Mucosa of rectum (tissue), 2 donors: Measurements from ENCODE around the gene MIB2.

Source experiments
- H3K27ac ChIP-seq, 2 donors: one replicate each; pipeline ENCODE4 v1.7.0; 2013; ENCODE audit warnings: inconsistent platforms in 2 of 2, low read depth in 2 of 2, low read length in 2 of 2
- H3K27me3 ChIP-seq, 2 donors: one replicate each; pipeline ENCODE4 v1.7.0; 2013; ENCODE audit warnings: low read length in 2 of 2; ENCODE audit not compliant: control insufficient read depth in 2 of 2, insufficient read depth in 2 of 2
- H3K36me3 ChIP-seq, 2 donors: one replicate each; pipeline ENCODE4 v1.7.0; 2013; ENCODE audit warnings: low read length in 2 of 2; ENCODE audit not compliant: control insufficient read depth in 2 of 2, insufficient read depth in 2 of 2
- H3K4me1 ChIP-seq, 2 donors: one replicate each; pipeline ENCODE4 v1.7.0; 2013; ENCODE audit warnings: low read length in 2 of 2, mild to moderate bottlenecking in 1 of 2; ENCODE audit not compliant: control insufficient read depth in 2 of 2, insufficient read depth in 2 of 2
- H3K4me3 ChIP-seq, 2 donors: one replicate each; pipeline ENCODE4 v1.7.0; 2013; ENCODE audit warnings: low read length in 2 of 2
- H3K9ac ChIP-seq, 2 donors: one replicate each; pipeline ENCODE4 v1.7.0; 2013; ENCODE audit warnings: low read length in 2 of 2, low read depth in 1 of 2, mild to moderate bottlenecking in 1 of 2
- H3K9me3 ChIP-seq, 2 donors: one replicate each; pipeline ENCODE4 v1.7.0; 2013; ENCODE audit warnings: low read length in 2 of 2; ENCODE audit not compliant: control insufficient read depth in 2 of 2
- donor health status: healthy.
- donor health status: Normal muscosa, but diverticular disease.

Gene MIB2

GRCh38 chr1:1622788-1623094 lies 7.4 kb downstream of the MIB2 start:
- peaks cover 2% of the 10 kb centered on the region in 2 donors for H3K36me3 ChIP-seq
- peaks cover 7 to 9% of the 10 kb centered on the region in 2 donors for H3K4me1 ChIP-seq
- H3K27me3 ChIP-seq: no peaks in the 10 kb centered on the region
- no peak overlapping the region for H3K4me3 ChIP-seq
- no peaks in the 10 kb centered on the region for H3K9me3 ChIP-seq
- H3K27ac ChIP-seq: no peak overlapping the region
- no peak overlapping the region for H3K9ac ChIP-seq

DNA sequence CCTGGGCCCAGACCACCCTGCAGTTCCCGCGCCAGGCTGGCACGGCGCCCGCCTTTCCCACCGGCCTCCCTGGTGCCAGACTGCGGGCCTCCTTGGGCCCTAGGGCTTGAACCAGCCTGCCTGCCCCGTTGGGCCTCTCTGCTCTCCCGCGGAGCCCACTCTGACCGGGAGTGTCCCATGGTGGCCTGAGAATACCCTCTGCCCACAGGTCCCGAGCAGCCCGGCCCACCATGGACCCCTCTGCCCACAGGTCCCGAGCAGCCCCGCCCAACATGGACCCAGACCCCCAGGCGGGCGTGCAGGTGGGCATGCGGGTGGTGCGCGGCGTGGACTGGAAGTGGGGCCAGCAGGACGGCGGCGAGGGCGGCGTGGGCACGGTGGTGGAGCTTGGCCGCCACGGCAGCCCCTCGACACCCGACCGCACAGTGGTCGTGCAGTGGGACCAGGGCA lies 7.9 kb downstream of the MIB2 start:
- Histone ChIP-seq H3K4me1 (peaks cover 8 to 11% of the 10 kb centered on the region in 2 donors), H3K9me3 (no peaks in the 10 kb centered on the region), H3K27ac (no peak overlapping the region), H3K9ac (no peak overlapping the region), H3K4me3 (no peak overlapping the region), H3K27me3 (no peaks in the 10 kb centered on the region), H3K36me3 (no peaks in the 10 kb centered on the region)

DNA sequence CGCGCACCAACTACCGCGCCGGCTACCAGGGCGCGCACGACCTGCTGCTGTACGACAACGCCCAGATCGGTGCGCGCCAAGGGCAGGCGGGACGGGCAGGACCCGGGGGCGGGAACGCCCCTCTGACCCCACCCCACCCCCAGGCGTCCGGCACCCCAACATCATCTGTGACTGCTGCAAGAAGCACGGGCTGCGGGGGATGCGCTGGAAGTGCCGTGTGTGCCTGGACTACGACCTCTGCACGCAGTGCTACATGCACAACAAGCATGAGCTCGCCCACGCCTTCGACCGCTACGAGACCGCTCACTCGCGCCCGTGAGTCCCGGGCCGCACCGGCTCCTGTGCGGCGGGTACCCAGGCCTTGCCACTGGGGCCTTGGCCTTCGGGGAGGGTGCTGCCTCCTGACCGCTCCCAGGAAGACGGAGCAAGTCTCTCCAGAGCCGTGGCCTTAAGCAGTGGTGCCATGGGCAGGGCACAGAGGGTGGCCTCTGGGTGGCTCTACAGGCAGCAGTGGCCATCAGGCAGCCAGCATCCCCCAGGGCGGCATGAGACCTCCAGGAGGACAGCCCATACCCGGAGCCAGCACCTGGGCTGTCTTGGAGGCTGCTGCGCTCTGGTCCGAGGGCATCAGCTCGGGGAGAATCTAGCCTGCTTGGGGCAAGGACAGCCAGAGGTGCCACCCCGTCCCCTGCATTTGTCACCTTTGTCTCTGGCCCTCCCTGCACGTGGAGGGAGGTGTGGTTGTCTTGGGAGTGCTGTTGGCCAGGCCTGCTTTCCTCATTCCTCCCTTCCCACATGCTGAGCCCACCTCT lies 8.5 kb downstream of the MIB2 start:
- H3K27ac ChIP-seq: no peak overlapping the region
- H3K27me3 ChIP-seq: no peaks in the 10 kb centered on the region
- no peaks in the 10 kb centered on the region for H3K36me3 ChIP-seq
- H3K9ac ChIP-seq: no peak overlapping the region
- no peak overlapping the region for H3K4me3 ChIP-seq
- peaks cover 8 to 11% of the 10 kb centered on the region in 2 donors for H3K4me1 ChIP-seq
- no peaks in the 10 kb centered on the region for H3K9me3 ChIP-seq

DNA sequence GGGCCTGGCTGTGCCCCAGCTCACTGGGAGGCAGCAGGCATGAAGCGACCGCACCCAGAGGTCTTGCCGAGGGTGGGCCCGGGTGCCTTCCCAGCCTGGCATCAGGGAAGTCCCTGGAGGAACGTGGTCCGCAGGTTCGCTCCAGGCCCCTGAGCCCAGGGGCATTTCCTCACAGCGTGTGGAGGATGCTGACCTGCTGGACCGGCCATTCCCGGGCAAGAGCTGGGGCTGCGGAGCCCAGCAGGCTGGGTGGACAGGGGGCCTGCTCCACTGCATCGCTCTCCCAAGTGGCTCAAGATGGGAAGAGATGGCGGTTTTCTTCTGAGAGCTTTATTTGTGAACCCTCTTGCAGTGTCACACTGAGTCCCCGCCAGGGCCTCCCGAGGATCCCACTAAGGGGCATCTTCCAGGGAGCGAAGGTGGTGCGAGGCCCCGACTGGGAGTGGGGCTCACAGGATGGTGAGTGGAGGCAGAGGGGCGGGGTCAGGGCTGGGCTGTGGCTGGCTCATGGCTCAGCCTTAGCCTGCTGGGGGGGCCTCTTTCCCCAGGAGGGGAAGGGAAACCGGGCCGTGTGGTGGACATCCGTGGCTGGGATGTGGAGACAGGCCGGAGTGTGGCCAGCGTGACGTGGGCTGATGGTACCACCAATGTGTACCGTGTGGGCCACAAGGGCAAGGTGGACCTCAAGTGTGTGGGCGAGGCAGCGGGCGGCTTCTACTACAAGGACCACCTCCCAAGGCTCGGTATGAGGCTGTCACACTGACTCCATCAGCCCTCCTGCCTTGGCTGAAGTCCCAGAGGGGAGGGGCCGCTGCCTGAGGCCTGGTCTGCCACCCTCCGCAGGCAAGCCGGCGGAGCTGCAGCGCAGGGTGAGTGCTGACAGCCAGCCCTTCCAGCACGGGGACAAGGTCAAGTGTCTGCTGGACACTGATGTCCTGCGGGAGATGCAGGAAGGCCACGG lies 9.4 kb downstream of the MIB2 start:
- Histone ChIP-seq H3K36me3 (no peaks in the 10 kb centered on the region), H3K4me3 (no peak overlapping the region), H3K27me3 (no peaks in the 10 kb centered on the region), H3K27ac (no peak overlapping the region), H3K9ac (no peak overlapping the region), H3K4me1 (peaks cover 8 to 11% of the 10 kb centered on the region in 2 donors), H3K9me3 (no peaks in the 10 kb centered on the region)

DNA sequence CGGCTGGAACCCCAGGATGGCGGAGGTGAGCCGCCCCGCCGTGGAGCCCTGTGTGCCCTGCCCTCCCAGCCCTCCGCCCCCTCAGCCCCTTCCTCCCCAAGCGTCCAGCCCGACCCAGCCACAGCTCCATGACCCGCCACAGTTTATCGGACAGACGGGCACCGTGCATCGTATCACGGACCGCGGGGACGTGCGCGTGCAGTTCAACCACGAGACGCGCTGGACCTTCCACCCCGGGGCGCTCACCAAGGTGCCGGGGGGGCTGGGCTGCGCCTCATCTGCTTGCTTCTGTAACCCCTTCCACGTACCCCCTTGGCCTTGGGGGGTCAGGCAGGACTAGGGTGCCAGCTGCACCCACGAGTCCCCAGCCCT lies 10.1 kb downstream of the MIB2 start:
- H3K4me3 ChIP-seq: no peak overlapping the region
- H3K9ac ChIP-seq: no peak overlapping the region
- H3K4me1 ChIP-seq: peaks cover 8 to 11% of the 10 kb centered on the region in 2 donors
- H3K27ac ChIP-seq: no peak overlapping the region
- no peaks in the 10 kb centered on the region for H3K36me3 ChIP-seq
- H3K9me3 ChIP-seq: no peaks in the 10 kb centered on the region
- no peaks in the 10 kb centered on the region for H3K27me3 ChIP-seq

GRCh38 chr1:1625824-1626206 lies 10.5 kb downstream of the MIB2 start:
- H3K9me3 ChIP-seq: no peaks in the 10 kb centered on the region
- H3K9ac ChIP-seq: no peak overlapping the region
- no peaks in the 10 kb centered on the region for H3K27me3 ChIP-seq
- no peaks in the 10 kb centered on the region for H3K36me3 ChIP-seq
- peaks cover 8 to 11% of the 10 kb centered on the region in 2 donors for H3K4me1 ChIP-seq
- no peak overlapping the region for H3K27ac ChIP-seq
- no peak overlapping the region for H3K4me3 ChIP-seq

GRCh38 chr1:1626207-1627141 lies 11.2 kb downstream of the MIB2 start:
- no peaks in the 10 kb centered on the region for H3K36me3 ChIP-seq
- H3K9me3 ChIP-seq: no peaks in the 10 kb centered on the region
- peak overlapping the region in 1 of 2 donors; percentile 74 for H3K9ac ChIP-seq
- peaks cover 8 to 11% of the 10 kb centered on the region in 2 donors for H3K4me1 ChIP-seq
- peaks cover 0 to 3% of the 10 kb centered on the region in 2 donors for H3K27me3 ChIP-seq
- H3K27ac ChIP-seq: peak overlapping the region; percentile 81 to 88
- H3K4me3 ChIP-seq: no peak overlapping the region

- Histone ChIP-seq H3K9me3 (no peaks in the 10 kb centered on the region), H3K27ac (peak overlapping the region; percentile 81 to 88), H3K4me3 (peak overlapping the region in 1 of 2 donors; percentile 33), H3K27me3 (peaks cover 2 to 3% of the 10 kb centered on the region in 2 donors), H3K4me1 (peaks cover 10 to 11% of the 10 kb centered on the region in 2 donors), H3K36me3 (no peaks in the 10 kb centered on the region), H3K9ac (peak overlapping the region; percentile 17 to 74)
These were observed 12.0 kb downstream of the MIB2 start for GRCh38 chr1:1627261-1627828.
